ENCODE results near the gene MYOM1. TPM values are rescaled to one million over a fixed set of nuclear protein-coding genes. Genes with fewer than 3 reads are reported as not detected.
A peak's percentile ranks its signal among the peaks of the same experiment; 100 is the strongest.

Gene MYOM1
- total RNA-seq, 4 donors from 2014 or later, result 2.3 to 3.1 (median 3.1) TPM

- WGBS, 2 donors, result 10% methylated on average over 25 to 29 of the region's 29 CpGs
- intact Hi-C loops (cut with DNase I), result loop anchor here (10.0 kb wide), 1 partner anchor 231 kb away; the partner anchor contains the start of gene LPIN2
Observed at GRCh38 chr18:3245853-3246634, 26.3 kb upstream of the MYOM1 start.

DNA sequence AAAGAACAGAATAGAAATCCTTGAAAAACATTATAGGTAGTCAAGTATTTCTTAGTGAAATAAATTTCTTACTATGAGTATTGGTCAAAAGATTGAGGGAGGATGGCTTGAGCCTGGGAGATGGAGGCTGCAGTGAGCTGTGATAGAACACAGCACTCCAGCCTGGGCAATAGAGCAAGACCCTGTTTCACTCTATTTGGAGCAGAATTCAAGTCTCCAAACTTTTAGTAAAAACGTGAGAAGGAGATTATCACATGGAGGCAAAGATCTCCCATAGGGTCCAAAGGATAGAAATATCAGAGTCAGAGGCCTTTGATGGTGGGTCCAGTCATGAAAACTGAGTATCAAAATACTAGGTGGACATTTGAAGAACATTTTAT lies 25.4 kb upstream of the MYOM1 start:
- TF ChIP-seq POLR2A (IDR thresholded peaks at IDR 0.05), result no peak
- TF ChIP-seq, protein P1, sequence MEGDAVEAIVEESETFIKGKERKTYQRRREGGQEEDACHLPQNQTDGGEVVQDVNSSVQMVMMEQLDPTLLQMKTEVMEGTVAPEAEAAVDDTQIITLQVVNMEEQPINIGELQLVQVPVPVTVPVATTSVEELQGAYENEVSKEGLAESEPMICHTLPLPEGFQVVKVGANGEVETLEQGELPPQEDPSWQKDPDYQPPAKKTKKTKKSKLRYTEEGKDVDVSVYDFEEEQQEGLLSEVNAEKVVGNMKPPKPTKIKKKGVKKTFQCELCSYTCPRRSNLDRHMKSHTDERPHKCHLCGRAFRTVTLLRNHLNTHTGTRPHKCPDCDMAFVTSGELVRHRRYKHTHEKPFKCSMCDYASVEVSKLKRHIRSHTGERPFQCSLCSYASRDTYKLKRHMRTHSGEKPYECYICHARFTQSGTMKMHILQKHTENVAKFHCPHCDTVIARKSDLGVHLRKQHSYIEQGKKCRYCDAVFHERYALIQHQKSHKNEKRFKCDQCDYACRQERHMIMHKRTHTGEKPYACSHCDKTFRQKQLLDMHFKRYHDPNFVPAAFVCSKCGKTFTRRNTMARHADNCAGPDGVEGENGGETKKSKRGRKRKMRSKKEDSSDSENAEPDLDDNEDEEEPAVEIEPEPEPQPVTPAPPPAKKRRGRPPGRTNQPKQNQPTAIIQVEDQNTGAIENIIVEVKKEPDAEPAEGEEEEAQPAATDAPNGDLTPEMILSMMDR (IDR thresholded peaks at IDR 0.05), result no peak
- 68 to 71% methylated on average over 1 of the region's 1 CpG for WGBS, 2 donors
- H3K9me3 ChIP-seq, result no peaks in the 10 kb centered on the region
- no peaks in the 10 kb centered on the region for H3K27me3 ChIP-seq
- H3K4me1 ChIP-seq, result peaks cover 5 to 17% of the 10 kb centered on the region in 2 donors
- DNase-seq, result no peak
- H3K4me3 ChIP-seq (replicated peaks in 1 of 3), result peak overlapping the region in 1 of 3 donors; percentile 98
- no peak overlapping the region for H3K27ac ChIP-seq
- intact Hi-C loops (cut with DNase I), result loop anchor here (10.0 kb wide), 1 partner anchor 230 kb away; the partner anchor contains the start of gene LPIN2
- H3K36me3 ChIP-seq, result peaks cover 0 to 5% of the 10 kb centered on the region in 2 donors

More at GRCh38 chr18:3245853-3246634, 26.3 kb upstream of the MYOM1 start:
- Histone ChIP-seq H3K9me3 (no peaks in the 10 kb centered on the region), H3K4me1 (peaks cover 5 to 25% of the 10 kb centered on the region in 2 donors), H3K27me3 (no peaks in the 10 kb centered on the region), H3K36me3 (peaks cover 0 to 5% of the 10 kb centered on the region in 2 donors), H3K4me3 (replicated peaks in 1 of 3) (peak overlapping the region in 2 of 3 donors; percentile 5 to 98), H3K27ac (peak overlapping the region; percentile 97 to 100 (median 99))
- DNase-seq, result peak; percentile 88 to 90
- TF ChIP-seq, protein P1 (IDR thresholded peaks at IDR 0.05), result peak; percentile 80 to 95 (median 94)
- no peak for TF ChIP-seq POLR2A (IDR thresholded peaks at IDR 0.05)

DNA sequence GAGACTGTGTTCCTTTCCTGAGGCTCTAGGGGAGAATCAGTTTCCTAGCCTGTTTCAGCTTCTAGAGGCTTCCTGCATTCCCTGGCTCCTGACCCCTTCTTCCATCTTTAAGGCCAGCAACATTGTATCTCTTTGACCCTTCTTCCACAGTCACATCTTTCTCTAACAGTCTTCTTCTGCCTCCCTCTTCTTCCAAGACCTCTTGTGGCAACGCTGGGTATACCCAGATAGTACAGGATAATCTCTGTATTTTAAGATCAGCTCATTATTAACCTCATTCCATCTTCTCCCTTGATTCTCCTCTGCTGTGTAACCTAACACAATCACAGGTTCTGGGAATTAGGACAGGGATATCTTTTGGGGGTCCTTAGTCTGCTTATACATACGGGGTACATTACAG lies 19.0 kb upstream of the MYOM1 start:
- H3K27me3 ChIP-seq, result no peaks in the 10 kb centered on the region
- no peaks in the 10 kb centered on the region for H3K9me3 ChIP-seq
- intact Hi-C loops (cut with DNase I), result no loop called here
- H3K36me3 ChIP-seq, result no peaks in the 10 kb centered on the region
- TF ChIP-seq, protein P1 (IDR thresholded peaks at IDR 0.05), result no peak
- no peak for TF ChIP-seq POLR2A (IDR thresholded peaks at IDR 0.05)
- H3K27ac ChIP-seq, result no peak overlapping the region
- no peaks in the 10 kb centered on the region for H3K4me1 ChIP-seq
- WGBS, 2 donors, result 87 to 93% methylated on average over 2 of the region's 2 CpGs
- no peak overlapping the region for H3K4me3 ChIP-seq (replicated peaks in 1 of 3)
- DNase-seq, result no peak

DNA sequence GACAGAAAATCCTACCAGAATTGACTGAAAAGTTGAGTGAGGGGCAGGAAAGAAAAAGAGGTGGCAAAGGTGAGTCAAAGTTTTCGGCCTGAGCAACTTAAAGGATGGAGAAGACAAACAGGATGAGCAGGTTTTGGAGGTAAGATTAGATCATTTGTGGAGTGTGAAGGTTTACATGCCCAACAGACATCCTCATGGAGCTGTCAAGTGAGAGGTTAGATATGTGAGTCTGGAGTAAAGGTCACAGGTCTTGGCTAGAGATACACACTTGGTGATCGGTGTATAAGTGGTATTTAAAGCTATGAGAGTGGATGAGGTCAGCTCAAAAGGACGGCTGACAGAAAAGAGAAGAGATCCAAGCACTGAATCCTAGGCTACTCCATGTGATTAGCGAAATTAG lies 16.7 kb upstream of the MYOM1 start:
- Histone ChIP-seq H3K9me3 (no peaks in the 10 kb centered on the region), H3K27ac (no peak overlapping the region), H3K36me3 (no peaks in the 10 kb centered on the region), H3K4me3 (replicated peaks in 1 of 3) (no peak overlapping the region), H3K27me3 (no peaks in the 10 kb centered on the region), H3K4me1 (no peaks in the 10 kb centered on the region)
- 68 to 76% methylated on average over 4 of the region's 4 CpGs for WGBS, 2 donors
- no peak for TF ChIP-seq POLR2A (IDR thresholded peaks at IDR 0.05)
- TF ChIP-seq, protein P1 (IDR thresholded peaks at IDR 0.05), result no peak
- no peak for DNase-seq
- intact Hi-C loops (cut with DNase I), result no loop called here

DNA sequence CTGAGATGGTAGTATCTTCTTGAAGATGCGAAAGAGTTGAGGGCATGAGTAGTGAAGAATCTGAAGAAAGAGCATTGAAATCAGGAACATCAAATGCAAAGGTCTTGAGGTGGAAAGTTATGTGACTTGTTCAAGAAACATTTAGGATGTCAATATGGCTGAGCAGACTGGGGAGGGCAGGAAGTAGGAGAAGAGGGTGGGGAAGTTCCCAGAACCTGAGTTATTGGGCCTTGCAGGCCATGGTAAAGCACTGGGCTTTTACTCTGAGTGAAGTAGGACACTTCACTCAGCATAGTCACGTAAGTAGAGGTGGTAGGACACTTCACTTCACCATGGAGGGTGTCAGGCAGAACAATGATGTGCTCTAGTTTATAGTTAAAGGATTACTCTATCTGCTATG lies 16.1 kb upstream of the MYOM1 start:
- WGBS, 2 donors, result 95 to 98% methylated on average over 2 of the region's 2 CpGs
- no peak for DNase-seq
- Histone ChIP-seq H3K9me3 (no peaks in the 10 kb centered on the region), H3K36me3 (no peaks in the 10 kb centered on the region), H3K4me3 (replicated peaks in 1 of 3) (no peak overlapping the region), H3K27me3 (no peaks in the 10 kb centered on the region), H3K4me1 (no peaks in the 10 kb centered on the region), H3K27ac (no peak overlapping the region)
- no peak for TF ChIP-seq POLR2A (IDR thresholded peaks at IDR 0.05)
- TF ChIP-seq, protein P1 (IDR thresholded peaks at IDR 0.05), result no peak
- intact Hi-C loops (cut with DNase I), result no loop called here

Data from thyroid gland (tissue), 4 donors.